Right renal cortex interstitium (tissue), 3 donors: Measurements from ENCODE around the gene SCP2D1. TPM values are rescaled to one million over a fixed set of nuclear protein-coding genes. Genes with fewer than 3 reads are reported as not detected.

Experiments
- DNase-seq, 3 donors: peaks; one replicate each; pipeline ENCODE4 v3.0.0-alpha.2; 2013; ENCODE audit warnings: low read depth in 3 of 3, low spot score in 2 of 3
- polyA plus RNA-seq, 3 donors: library from polyadenylated mRNA; unstranded; fragments of 120-200 nt; gene quantifications; one replicate each; pipeline ENCODE4 v1.2.1, GENCODE V29; 2013; ENCODE audit not compliant: insufficient read length in 3 of 3

The SCP2D1 gene
- polyA plus RNA-seq, 3 donors, result not detected

GRCh38 chr20:18811904-18812303, 1.7 kb upstream of the SCP2D1 start:
- DNase-seq, result no peak

- no peak for DNase-seq
Observed at GRCh38 chr20:18815194-18815942, 1.8 kb downstream of the SCP2D1 start.

DNA sequence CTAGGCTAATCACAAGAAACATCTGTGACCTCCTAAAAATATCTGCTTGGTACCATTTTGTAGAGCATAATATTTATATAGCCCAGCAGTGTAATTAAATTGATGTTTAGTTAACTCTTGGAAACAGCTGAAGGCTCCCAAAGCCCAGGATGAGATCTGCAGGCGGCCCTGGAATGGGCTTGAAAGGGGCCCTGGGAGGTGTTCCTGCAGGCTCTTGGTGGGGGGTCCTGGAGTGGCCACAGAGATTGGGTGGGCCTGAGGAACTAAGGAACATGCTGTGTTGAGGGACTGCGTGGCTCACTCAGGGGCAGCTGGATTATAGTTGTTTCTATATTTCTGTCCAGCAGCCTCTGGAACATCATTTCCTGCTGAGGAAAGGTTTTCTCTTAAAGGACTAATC, 9.2 kb downstream of the SCP2D1 start:
- DNase-seq, result peak in 1 of 3 donors; percentile 10

DNA sequence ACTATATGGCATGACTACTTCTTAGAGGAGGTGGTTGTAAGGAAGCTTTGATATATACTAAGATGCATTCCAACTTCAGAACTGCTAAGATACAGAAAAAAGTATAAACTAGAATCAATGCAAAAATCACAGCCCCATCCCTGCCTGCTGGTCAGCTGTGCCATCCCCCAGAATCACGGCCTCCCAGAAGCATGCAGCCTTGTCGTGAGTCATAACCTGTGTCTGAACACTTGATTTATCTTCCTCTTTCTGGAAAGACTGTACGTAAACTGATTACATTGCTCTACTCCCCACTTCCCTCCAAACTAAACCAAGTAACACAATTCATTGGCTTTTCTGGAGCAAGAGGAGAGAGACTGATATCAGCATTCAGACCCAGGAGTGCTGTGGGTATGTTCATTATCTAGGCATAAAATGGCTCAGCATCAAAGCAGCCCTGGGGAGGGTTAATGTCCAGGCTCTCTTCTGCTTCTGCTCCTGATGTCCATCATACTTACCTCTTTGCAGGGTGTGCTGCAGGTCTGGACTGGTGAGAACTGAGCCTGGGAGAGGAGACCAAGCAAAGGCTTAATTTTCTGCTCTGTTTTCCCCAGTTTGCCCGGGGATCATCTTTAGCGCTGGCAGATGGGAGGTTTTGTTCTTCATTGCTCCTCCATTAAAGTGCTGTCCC, 18.4 kb downstream of the SCP2D1 start:
- DNase-seq, result no peak

DNA sequence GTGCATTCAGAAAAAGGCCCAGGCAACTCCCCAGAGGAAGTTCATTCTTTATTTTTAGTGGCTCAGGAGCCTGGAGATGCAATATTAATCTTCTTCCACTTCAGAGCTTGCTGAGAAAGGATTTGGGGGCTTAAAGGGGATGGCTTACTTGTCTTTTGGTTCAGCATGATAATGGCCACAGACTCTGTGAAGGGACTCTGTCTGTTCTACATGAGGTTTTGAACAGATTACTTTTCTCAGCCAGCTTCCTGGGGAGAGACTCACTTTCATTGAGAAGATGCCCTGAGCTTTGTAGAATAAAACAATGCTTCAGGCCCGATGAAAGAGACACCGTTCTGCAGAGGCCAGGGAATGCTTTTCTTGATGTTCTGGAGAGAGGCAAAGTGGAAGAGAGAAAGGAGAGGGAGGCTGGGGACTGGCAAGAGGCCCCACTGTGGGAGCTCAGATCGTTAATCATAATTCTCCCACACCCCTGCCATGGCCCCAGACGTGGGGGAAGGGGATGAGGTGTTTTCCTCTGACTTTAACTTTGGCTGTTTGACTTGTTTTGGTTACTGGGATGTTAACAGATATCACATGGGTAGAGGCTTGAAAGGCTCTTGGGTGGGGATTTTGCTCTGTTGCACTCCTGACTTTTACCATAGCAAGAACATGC, 19.1 kb downstream of the SCP2D1 start:
- DNase-seq, result no peak

- no peak for DNase-seq
Observed at GRCh38 chr20:18835466-18836256, 22.1 kb downstream of the SCP2D1 start.

GRCh38 chr20:18837718-18838117, 24.1 kb downstream of the SCP2D1 start:
- DNase-seq, result no peak

GRCh38 chr20:18839507-18840247, 26.1 kb downstream of the SCP2D1 start:
- DNase-seq, result no peak

DNA sequence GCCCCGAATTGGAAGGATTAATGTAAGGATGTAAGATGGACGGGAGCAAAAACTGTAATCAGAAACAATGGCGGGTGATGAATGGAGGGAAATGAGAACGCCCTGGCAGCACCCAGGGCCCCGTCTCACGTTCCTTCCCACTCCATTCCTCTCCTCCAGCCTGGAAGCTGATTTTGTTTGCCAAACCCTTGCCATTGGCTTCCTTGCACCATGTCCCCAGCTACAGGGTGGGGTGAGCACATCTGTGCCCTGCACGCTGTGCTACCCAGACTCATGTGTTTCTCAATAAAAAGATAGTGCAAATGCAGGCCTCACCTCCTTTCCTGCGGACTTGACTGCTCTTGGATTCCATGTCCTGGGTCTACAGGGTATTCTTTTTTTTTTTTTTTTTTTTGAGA, 26.7 kb downstream of the SCP2D1 start:
- DNase-seq, result no peak

DNA sequence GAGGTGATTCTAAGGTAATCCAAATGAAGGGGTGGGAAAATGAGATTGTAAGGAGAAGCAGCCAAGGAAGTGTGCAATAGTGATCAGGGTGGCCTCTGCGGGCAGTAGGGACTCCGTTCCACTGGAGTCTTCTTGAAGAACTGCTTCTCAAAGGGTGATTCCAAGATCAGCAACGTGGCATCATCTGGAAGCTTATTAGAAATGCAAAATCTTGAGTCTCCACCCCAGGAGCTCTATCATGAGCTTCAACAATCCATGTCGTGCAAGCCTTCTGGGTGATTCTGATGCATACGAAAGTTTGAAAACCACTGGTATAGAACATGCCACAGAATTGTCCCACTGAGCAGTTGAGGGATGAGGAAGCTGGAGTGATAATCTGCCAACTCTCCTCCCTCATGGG, 31.4 kb downstream of the SCP2D1 start:
- no peak for DNase-seq

DNA sequence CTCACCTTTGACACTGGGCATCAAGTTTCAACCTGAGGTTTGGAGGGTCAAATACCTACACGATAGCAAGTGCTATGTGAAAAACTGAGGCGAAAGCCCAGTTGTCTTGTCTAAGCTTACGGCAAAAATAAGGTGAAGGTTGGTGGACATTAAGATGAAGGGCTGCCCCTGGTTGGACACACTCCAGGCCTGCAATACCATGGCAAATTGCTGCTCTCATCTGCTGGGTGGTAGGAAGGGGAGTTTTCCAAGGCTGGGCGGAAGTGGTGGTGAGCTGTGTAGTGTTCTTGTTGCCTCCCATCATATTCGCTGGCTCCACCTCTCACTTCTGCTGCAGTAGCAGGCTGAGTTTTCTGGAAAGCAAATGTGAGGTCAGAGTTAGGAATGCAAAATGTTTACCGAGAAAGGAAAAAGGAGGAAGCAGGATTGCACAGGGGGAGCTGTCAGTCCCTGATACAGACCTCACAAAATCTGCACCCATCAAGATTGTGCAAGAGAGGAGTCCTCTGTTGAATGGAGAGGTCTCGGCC, 33.7 kb downstream of the SCP2D1 start:
- no peak for DNase-seq

DNA sequence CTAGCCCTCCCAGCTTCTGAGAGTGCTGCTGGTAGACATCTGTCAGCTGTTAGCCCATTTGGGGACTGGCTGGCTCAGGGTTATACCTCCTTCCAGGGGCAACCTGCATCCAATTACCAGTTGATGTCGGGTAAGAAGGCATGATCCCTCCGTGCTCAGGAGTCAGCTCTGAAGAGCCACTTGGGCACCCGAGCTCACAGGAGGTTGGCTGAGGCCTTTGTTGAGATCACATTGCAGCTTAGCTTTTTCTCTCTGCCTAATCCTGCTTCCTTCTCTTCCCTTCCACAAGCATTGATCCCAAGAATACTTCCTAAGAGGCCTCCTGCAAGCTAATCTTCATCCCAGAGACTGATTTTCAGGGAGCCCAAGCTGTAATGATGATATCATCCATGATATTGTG, 35.5 kb downstream of the SCP2D1 start:
- DNase-seq, result no peak

DNA sequence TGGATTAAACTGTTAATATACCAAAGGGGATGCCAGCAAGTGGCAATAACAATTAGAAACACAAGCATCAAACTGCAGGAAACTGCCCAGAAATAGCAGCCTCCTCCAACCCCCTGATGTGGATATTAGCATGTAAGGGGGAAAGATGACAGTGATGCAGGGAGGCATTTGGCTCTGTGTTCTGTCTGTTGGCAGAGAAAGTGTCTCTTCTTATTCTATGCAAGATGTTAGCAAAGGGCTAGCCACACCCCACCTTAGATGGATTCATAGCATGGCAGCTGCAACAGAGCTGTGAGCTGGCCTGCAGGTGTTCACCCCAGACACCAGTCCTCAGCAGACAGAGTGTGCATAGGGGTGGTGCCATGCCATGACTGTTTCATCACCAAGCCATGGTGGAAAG, 38.0 kb downstream of the SCP2D1 start:
- DNase-seq, result no peak

- DNase-seq, result no peak
Observed at GRCh38 chr20:18852318-18852717, 38.7 kb downstream of the SCP2D1 start.

GRCh38 chr20:18853216-18853615, 39.6 kb downstream of the SCP2D1 start:
- no peak for DNase-seq

DNA sequence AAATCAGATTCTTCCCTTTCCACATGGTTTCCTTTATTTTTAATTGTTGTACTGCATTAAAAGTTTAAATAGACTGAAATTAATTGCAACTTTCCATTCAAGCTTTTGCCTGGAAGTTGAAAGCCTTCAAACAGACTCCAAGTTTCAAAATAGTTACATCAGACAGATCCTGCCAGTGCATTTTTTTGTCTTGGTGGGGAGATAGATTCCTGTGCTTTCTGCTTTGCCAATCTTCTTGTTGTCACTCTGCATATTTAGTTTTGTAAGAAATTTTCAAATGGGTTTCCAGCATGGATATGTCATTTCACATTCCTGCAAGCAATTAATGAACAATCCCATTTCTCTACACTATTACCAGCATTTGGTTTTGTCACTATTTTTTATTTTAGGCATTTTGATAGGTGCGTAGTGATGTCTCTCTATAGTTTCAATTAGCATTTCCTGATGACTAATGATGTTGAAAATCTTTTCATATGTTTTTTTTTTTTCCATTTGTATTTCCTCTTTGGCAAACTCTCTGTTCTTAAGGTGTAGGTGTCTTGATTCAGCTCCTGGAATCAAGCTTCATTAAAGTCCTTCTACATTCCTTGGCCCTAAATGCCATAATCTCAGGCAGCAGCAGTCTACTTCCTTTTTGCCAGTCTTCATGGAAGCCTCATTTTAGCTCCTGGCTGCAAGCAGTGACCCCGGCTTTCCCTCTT, 40.5 kb downstream of the SCP2D1 start:
- no peak for DNase-seq

- DNase-seq, result no peak
Observed at GRCh38 chr20:18855882-18856281, 42.3 kb downstream of the SCP2D1 start.

GRCh38 chr20:18856873-18857272, 43.3 kb downstream of the SCP2D1 start:
- no peak for DNase-seq

- no peak for DNase-seq
Observed at GRCh38 chr20:18857640-18858039, 44.1 kb downstream of the SCP2D1 start.

DNA sequence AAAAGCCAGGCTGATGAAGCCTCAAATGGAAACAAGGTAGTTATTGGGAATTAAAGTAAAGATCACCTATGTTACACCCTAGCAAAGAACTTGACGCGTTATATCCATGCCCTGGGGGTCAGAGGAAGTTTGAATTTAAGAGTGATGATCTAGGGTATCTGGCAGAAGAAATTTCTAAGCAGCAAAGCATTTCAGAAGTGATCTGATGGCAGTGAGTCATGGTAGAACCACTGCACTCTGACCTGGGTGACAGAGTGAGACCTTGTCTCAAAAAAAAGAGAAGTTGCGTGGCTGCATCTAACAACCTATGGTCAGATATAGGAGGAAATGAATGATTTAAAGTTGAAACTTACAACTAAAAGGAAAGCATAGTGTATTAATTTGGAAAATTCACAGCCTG, 45.2 kb downstream of the SCP2D1 start:
- DNase-seq, result no peak
